ENCODE results near the gene OR2J3.
A peak's percentile ranks its signal among the peaks of the same experiment; 100 is the strongest.
"Not testable (repeated sequence)": the region's sequence is repeated elsewhere in the genome, so short reads cannot be mapped to it uniquely, and the experiment has no call there.

OR2J3 gene

DNA sequence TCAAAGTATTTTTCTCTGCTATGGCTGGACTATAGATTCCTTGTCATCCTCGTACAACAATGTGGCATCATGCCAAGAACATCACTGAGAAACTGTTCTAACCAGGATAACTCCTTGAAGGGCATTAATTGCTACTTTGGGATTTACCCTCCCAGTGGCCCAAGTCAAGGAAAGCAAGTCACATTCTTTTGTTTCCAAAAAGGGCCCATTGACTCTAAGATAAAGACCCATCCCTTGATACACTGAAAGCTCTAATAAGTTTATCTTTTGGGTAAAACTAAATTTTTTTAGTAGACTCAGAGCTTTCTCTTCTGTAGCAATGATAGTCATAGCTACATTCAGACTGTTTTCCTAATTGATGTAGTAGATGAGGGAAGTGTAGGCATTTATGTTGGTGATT is at the start of gene OR2J3:
OR2J3 (plus strand) TSS at position 301 of the 400 bp plus-strand sequence. CDS start 3,833 bp downstream, outside the sequence.
- no peak for DNase-seq

DNA sequence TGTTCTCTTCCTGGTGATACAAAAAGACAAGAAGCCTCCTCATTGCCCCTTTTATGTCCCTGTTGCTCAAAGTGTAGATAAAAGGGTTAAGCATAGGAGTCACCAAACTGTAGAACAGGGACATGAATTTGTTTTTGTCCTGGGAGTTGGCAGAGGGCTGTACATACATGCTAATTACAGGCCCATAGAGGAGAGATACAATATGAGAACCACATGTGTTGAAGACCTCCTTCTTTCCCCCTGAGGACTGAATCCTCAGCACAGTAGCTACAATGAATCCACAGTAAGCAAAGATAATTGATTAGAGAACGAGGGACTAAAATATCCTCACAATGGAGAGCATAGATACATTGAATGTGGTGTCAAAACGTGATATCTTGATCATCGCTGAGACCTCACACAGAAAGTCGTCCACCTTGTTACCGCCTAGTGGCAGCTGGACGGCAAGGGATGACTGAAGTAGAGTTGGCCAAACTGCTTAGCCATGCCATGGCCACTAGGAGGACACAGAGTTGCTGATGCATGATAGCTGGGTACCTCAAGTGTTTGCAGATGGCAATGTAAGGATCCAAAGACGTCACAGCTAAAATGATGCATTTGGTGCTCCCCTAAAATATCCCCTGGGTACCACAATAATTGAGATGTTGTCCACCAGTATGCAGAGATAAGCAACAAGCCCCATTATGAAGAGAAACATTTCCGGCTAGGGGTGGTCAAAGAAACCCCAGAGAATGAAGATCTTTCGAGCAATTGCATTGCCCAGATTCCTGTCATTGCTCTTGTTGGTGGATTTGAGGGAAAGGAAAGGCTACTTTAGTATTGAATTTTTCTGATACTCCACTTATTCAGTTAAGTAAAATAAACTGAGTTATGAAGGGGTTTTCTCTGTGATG is 35.8 kb upstream of the OR2J3 start:
- peak in 1 of 2 donors; percentile 11 for DNase-seq

DNA sequence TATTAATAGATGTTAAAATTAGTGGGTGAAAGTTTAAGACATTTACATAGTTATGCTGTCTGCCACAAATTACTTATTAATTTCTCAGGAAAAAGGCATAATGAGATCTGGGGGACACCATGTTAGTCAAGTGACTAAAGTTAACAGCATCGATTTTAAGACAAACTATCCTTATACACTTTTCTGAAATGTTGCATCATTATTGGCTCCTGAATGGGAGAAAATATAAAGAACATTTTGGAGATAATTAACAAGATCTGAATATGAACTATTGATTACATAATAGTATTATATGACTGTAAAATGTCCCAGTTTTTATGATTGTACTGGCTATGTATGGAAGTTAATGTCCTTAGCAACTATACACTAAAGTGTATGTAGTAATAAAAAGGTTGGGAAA is 28.7 kb upstream of the OR2J3 start:
- no peak for DNase-seq

DNA sequence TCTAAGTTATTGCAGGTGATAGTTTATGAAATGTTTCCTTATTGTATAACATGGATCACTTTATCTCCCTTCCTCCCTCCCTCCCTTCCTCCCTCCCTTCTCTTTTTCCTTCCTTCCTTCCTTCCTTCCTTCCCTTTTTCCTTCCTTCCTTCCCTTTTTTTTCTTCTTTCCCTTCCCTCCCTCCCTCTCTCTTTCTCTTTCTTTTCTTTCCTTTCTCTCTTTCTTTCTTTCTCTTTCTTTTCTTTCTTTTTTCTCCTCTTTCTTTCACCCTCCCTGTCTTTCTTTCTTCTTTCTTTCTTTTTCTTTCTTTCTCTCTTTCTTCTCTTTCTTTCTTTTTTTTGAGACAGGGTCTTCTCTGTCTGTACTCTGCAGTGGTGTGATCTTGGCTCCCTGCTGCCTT is 26.5 kb upstream of the OR2J3 start:
- DNase-seq, result no peak

DNA sequence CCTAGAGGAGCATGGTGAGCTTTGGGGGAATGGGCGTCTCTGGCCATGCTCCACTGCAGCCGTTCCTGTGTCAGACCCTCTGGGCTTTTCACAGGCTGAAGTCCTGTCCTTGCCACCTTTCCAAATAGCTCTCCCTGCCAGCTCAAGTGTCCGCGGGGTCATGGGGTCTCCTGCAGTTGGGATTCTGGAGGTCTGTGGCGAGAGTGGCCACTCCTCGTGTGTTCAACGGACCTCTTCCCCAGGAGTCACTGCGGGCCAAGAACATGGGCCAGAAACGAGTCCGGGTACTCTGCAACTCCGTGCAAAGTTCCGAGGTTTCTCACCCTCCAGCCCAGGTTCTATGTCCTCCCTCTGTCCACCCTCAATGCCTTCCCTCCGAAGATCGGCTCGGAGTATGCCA is 25.4 kb upstream of the OR2J3 start:
- DNase-seq, result no peak

DNA sequence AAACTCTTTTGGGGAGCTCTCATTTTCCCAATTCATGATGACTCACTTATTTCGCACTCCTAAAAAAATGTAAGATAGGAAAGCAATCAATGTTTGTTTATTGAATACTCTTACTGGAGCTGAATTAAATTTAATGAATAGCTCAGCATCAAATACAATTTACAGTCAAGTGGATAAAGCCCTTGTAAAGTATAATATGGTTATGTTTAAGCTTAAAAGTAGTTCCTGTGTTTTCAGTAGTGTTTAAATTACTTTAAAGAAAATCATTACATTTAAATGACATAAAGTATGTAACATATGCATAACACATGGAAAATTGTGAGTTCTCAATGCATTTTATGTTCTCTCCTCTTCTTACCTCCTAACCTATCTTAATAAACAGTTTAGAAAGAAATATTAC is 20.6 kb upstream of the OR2J3 start, which contains the start of gene OR2B3:
OR2B3 (minus strand) TSS at position 101 of the 400 bp plus-strand sequence; CDS start at position 36, 65 bp downstream.
- no peak for DNase-seq

DNA sequence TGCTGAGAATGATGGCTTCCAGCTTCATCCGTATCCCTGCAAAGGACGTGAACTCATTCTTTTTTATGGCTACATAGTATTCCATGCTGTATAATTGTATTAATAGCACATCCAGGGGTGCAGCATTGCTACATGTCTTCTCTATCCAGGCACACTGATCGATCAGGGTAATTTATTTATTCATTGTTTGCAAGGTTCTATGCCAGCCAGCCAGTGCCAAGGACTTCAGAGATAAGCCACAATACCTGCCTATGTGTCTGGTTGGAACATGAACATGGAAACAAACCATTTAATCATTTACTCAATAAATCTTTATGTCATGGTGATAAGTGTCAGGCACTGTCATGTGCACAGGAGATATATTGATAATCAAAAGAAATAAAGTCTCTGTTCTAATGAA is 14.9 kb upstream of the OR2J3 start:
- no peak for DNase-seq

DNA sequence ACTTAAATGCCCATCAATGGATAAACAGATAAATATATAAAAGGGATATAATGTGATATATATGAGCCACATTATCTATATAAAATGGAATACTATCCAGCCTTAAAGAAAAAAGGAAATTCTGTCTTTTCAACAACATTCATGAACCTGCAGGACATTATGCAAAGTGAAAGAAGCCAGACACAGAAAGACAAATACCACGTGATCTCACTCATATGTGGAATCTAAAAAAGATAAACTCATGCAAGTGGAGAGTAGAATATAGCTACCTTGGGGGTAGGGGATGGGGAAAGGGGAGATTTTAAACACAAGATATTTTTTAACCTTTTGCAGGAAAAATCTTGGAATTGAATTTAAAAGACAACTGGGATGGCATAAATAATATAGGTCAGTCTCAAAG is 10.1 kb upstream of the OR2J3 start:
- DNase-seq, result no peak

DNA sequence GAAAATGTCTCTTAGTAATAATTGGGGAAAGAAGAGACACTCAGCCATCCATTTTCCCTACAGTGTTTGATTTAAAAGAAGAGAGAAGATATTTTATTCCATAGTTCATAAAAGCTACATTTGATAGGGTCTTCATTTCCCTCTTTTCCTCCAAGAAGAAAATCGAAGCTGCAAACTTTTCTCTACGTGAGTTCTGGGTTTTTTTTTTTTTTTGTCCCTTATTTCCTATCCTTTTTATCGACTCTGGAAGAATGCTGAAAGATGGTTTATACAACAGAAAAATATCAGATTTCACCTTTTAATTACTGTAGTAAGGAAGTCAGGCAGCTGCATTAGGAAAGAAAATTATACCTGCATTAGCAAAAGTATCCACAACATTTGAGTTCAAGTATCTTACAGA is 8.7 kb upstream of the OR2J3 start, which contains the start of gene OR2J1:
OR2J1 (plus strand) TSS at position 301 of the 400 bp plus-strand sequence. CDS start 1,453 bp downstream, outside the sequence.
- DNase-seq, result no peak

DNA sequence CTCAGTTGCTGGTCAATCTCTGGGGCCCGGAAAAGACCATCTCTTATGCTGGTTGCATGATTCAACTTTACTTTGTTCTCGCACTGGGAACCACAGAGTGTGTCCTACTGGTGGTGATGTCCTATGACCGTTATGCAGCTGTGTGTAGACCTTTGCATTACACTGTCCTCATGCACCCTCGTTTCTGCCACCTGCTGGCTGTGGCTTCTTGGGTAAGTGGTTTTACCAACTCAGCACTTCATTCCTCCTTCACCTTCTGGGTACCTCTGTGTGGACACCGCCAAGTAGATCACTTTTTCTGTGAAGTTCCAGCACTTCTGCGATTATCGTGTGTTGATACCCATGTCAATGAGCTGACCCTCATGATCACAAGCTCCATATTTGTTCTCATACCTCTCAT is 4.3 kb downstream of the OR2J3 start:
- no peak for DNase-seq

DNA sequence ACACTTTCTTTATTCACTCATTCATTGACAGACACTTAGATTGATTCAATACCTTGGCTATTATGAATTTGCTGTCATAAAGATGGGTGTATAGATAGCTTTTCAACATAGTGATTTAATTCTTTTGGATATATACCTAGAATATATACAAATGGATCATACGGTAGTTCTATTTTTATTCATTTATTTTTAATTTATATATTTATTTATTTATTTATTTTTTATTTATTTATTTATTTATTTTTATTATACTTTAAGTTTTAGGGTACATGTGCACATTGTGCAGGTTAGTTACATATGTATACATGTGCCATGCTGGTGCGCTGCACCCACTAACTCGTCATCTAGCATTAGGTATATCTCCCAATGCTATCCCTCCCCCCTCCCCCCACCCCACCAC is 7.1 kb downstream of the OR2J3 start:
- DNase-seq, result not testable (repeated sequence)

DNA sequence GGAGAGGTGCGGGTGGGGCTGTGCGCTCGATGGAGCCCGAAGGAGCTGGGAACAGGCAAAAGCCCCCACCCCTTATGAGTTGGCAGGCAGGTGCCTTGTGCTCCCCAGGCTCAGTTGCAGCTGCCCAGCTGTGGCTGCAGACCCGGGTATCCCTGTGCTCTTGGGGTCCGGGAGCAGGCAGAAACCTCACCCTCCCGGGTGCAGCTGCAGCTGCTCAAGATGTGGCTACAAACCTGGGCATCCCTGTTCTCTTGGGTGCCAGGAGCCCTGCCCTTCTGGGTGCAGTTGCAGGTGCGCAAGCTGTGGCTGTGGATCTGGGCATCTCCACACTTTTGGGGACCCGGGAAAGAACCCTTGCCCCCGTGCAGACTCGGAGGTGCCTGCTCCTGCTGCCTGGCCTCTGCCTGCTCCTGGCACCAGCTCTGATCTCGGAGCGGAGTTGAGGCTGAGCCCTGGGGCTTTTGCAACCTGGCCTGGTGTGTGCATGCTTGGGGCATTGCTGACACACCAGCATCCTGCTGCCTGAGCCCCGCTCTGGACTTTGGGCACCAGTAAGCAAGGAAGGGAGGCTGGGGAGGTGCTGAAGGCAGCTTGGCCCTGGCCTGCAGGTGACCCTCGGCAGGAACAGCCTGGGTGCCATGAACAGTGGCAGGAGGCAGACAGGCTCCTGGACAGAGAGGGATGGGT is 21.6 kb downstream of the OR2J3 start:
- no peak for DNase-seq

DNA sequence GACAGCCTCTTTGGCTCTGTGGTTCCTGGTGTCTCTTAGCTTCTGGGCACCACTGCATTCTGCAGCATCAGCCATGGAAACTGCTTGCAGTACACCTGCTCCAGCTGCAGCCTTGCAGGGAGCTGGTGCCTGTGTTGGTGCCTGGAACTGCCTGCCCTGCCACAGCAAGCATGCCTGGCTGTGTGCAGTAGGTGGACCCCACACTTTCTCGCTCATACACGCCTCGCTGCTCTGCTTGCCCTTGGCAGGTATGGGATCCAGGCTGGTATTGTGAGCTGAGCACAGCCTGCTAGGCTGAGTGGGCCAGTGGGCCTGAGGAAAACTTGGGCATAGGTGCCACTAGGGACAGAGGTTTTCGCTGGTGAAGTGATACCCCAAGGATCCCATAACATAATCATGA is 22.8 kb downstream of the OR2J3 start:
- no peak for DNase-seq

DNA sequence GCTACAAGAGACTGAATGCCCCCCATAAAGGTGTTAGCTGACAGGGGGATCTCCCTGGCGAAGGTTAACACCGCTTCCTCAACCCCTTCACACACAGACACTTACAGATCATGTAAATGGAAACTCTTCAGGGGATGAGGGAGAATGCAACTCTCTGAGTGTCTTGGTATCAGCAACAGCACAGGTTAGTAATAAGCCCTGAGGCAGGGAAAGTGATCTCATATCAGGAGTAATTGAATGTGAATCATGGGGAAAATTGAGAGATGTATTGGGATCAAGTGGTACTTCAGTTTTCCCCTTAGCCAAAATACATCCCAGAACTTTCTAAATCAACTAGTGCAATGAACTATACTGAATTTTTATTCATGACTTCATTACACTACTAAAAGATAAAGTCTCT is 23.8 kb downstream of the OR2J3 start:
- DNase-seq, result no peak

DNA sequence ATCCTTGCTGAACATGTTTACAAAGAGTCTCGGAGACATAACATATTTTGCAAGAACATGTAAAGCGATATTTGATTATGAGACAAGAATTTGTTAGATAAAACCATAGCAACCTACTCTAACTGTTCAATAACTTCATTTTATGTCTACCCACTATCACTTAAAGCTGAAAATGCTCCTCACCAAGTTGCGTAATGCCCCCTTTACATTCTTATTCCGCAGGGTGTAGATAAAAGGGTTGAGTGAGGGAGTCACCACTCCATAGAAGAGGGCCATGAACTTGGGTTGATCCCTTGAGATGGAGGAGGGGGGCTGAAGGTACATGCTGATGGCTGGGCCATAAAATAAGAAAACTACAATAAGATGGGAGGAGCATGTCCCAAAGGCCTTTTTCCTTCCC is 29.9 kb downstream of the OR2J3 start:
- no peak for DNase-seq

DNA sequence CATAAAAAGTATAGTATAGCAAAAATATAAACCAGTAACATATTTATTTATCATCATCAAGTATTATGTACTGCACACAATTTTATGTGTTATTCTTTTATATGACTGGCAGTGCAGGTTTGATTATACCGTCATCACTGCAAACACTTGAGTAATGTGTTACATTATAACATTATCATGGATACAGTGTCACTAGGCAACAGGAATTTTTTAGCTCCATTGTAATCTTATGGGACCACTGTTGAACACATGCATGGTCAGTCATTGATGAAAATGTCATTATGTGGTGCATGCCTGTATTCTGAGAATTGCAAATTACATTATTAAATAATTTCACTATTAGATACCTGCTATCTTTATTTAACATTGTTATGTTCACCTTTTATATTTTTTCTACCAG is 33.7 kb downstream of the OR2J3 start:
- no peak for DNase-seq

DNA sequence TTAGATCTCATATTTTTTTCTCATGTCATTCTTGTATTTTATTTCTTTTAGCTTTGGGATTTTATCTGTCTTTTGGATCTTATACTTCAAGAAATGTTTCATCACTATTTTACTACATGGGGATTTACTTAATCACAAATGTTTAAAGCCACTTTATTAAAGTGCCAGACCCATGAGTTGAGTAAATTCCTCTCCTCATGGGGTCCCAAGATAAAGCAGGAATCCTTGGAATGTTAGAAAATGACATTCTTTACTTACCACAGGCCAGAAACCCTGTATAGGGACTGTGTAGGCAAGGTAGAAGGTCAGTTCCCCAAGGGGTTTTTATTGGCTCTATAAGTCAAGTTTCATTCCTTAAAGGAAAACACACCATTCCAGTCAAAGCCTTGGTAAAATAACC is 34.5 kb downstream of the OR2J3 start:
- no peak for DNase-seq

DNA sequence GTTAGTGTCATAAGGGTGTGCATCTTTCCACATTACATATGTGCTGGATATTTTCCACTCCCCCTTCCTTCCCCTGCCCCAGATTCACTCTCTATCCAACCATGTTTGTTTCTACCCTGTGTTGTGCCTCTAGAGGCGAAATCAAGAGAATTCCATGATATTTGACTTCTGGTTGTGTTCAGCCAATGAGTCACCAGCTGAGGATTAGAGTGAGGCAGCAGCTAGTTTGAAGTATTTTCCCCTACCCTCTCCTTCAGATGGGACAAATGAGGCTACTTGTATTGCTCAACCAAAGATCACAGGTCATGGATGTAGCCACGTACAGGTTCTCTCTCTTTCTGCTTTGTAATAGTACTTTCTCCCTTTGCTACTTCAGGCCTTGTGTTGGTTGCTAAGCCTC is 38.3 kb downstream of the OR2J3 start:
- DNase-seq, result no peak

DNA sequence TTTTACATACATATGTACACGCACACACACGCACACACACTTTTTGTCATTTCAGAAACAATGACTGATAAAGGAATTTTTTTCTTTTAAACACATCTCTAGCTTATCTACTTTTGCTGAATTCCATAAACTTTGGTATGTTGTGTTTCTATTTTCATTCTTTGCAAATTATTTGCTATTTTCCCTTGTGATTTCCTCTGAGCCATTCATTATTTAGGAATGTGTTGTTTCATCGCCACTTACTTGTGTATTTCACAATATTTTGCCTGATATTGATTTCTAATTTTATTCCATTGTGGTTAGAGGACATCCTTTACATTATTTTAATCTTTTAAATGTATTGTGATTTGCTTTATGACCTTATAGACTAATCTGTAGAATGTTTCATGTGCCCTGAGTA is 39.2 kb downstream of the OR2J3 start:
- no peak for DNase-seq

DNA sequence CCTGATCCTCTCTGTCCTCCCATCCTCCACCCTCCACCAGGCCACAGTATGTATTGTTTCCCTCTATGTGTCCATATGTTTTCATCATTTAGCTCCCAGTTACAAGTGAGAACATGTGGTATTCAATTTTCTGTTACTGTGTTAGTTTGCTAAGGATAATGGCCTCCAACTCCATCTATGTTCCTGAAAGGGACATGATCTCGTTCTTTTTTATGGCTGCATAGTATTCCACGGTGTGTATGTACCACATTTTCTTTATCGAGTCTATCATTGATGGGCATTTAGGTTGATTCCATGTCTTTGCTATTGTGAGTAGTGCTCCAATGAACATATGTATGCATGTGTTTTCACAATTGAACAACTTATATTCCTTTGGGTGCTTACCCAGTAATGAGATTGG is 41.6 kb downstream of the OR2J3 start:
- not testable (repeated sequence) for DNase-seq

DNA sequence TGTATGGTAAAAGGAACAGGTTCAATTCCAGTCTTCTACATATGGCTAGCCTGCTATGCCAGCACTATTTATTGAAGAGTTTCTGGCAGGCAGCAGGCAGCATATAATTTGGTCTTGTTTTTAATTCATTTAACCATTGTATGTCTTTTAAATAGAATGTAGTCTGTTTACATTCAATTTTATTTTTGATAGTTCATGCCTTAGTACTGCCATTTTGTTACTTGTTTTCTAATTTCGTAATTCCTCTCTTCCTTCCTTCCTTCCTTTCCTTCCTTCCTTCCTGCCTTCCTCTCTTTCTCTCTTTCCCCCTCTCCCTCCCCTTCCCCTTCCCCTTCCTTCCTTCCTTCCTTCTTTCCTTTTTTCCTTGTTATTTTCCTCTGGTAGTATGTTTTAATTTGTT is 45.2 kb downstream of the OR2J3 start:
- no peak for DNase-seq

DNA sequence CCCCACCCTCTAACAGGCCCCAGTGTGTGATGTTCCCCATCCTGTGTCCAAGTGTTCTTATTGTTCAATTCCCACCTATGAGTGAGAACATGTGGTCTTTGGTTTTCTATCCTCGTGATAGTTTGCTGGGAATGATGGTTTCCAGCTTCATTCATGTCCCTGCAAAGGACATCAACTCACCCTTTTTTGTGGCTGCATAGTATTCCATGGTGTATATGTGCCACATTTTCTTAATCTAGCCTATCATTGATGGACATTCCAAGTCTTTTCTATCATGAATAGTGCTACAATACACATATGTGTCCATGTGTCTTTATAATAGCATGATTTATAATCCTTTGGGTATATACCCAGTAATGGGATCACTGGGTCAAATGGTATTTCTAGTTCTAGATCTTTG is 47.3 kb downstream of the OR2J3 start:
- DNase-seq, result not testable (repeated sequence)

DNA sequence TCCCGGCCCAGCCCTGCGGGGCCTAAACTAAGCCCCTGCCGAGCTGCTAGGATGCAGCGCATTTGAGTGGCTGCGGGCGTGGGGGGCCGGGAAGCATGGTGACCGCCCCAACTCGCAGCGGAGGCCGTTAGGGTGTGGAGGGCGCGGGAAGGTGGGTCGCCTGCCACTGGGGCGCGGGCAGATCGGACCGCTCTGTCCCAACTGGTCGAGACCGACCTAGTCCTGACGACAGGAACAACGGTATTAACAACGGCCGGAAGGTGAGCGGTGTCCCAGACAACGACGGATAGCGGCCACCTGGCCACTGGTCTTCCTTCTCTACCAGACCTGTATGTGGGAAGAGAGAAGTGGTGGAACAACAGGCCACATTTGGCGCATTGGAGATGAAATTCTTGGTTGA is 52.1 kb downstream of the OR2J3 start:
- DNase-seq, result not testable (repeated sequence)

Data from CD4-positive, alpha-beta T cell treated with Interleukin-4 for 1 hour (primary cell).